IMR-90 (cell line): ENCODE data around the gene SLC22A15.

Experiments
- POLR2A ChIP-seq: IDR thresholded peaks from 2 replicates; pipeline ENCODE4 v1.6.1; 2012; ENCODE audit warnings: mild to moderate bottlenecking, low read depth, low read length
- TF ChIP-seq, protein P1 (sequence below): conservative IDR thresholded peaks from 2 replicates; pipeline ENCODE4 v1.5.1; 2012; ENCODE audit warnings: mild to moderate bottlenecking, low read depth, low read length, improper control_type of control experiment

DNA sequence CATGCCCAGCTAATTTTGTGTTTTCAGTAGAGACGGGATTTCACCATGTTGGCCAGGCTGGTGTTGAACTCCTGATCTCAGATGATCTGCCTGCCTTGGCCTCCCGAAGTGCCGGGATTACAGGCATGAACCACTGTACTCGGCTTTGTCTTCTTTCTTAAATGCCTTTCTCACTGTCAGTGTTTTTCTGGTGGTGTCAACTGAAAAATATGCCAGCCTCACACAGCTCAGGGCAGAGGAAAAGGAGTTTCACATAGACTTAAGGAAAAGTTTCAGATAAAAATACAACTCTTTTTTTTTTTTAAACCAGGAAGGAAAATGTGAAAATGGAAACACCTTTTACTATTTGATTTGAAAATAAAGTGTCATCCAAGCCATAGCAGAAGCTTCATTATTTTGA is 130.3 kb downstream of the SLC22A15 start:
- TF ChIP-seq POLR2A: no peak
- TF ChIP-seq, protein P1, sequence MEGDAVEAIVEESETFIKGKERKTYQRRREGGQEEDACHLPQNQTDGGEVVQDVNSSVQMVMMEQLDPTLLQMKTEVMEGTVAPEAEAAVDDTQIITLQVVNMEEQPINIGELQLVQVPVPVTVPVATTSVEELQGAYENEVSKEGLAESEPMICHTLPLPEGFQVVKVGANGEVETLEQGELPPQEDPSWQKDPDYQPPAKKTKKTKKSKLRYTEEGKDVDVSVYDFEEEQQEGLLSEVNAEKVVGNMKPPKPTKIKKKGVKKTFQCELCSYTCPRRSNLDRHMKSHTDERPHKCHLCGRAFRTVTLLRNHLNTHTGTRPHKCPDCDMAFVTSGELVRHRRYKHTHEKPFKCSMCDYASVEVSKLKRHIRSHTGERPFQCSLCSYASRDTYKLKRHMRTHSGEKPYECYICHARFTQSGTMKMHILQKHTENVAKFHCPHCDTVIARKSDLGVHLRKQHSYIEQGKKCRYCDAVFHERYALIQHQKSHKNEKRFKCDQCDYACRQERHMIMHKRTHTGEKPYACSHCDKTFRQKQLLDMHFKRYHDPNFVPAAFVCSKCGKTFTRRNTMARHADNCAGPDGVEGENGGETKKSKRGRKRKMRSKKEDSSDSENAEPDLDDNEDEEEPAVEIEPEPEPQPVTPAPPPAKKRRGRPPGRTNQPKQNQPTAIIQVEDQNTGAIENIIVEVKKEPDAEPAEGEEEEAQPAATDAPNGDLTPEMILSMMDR: no peak
